ENCODE data around the gene NEK9.
A peak's percentile ranks its signal among the peaks of the same experiment; 100 is the strongest.

Gene NEK9

DNA sequence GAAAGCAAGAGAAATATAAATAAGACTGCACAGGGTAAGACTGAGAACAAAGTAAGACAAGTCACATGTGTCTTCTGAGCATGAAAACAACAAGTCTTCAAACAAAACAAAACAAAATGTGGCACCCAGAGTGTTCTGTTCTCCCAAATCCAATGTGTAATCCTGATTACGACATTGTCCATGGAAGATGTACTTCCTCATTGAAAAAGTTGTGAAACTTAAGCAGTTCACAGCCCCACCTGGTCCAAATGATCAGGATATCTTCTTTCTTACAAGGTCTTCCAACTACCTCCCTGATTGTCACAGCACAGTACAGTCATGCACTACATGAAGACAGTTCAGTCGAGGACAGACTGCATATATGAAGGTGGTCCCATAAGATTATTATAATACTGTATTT lies 23.3 kb upstream of the NEK9 start:
- DNase-seq (ENCODE audit: low spot score) (no peak), ATAC-seq (ENCODE audit: low read depth) (0 out of 3 replicates have a peak, but pooled peaks have one; percentile 27)
- Histone ChIP-seq H3K27ac (ENCODE audit: poor library complexity, severe bottlenecking) (no peak overlapping the region), H3K9me3 (ENCODE audit: severe bottlenecking) (no peaks in the 10 kb centered on the region), H3K36me3 (ENCODE audit: low read depth) (peaks cover 80% of the 10 kb centered on the region), H3K27me3 (ENCODE audit: insufficient read depth, poor library complexity, severe bottlenecking) (no peaks in the 10 kb centered on the region), H3K4me1 (ENCODE audit: insufficient read depth, poor library complexity, severe bottlenecking) (peaks cover 8% of the 10 kb centered on the region), H3K4me3 (ENCODE audit: severe bottlenecking) (no peak overlapping the region)
- TF ChIP-seq, protein P1, sequence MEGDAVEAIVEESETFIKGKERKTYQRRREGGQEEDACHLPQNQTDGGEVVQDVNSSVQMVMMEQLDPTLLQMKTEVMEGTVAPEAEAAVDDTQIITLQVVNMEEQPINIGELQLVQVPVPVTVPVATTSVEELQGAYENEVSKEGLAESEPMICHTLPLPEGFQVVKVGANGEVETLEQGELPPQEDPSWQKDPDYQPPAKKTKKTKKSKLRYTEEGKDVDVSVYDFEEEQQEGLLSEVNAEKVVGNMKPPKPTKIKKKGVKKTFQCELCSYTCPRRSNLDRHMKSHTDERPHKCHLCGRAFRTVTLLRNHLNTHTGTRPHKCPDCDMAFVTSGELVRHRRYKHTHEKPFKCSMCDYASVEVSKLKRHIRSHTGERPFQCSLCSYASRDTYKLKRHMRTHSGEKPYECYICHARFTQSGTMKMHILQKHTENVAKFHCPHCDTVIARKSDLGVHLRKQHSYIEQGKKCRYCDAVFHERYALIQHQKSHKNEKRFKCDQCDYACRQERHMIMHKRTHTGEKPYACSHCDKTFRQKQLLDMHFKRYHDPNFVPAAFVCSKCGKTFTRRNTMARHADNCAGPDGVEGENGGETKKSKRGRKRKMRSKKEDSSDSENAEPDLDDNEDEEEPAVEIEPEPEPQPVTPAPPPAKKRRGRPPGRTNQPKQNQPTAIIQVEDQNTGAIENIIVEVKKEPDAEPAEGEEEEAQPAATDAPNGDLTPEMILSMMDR (IDR thresholded peaks at IDR 0.05; ENCODE audit: poor library complexity, severe bottlenecking): no peak

DNA sequence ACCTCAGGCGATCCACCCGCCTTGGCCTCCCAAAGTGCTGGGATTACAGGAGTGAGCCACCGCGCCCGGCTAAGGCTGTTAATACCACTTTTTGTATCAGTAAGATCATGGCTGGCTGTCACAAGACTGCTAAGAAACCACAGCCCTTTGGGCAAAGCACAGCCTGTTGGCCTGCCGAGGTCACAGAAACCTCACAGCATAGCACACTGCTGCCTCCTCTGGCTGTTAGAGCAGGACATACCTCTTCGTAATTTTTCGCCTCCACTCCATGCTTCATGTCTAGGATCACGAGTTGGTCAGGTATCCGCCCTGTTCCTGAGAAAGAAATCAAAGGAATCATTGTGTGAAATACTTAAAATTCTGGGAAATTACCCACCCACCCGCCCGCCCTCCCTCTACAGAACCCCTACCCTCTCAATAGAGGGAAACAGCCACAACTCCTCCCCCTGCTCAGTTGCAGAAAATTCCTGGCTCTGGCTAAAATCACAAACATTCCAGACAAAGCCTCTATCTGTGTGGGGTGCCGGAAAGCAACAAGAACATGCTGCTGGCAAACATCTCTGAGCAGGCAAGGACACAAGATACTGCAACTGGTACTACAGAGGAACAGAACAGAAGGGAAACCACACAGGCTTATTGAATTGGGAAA lies 20.7 kb upstream of the NEK9 start:
- DNase-seq (ENCODE audit: low spot score) (no peak), ATAC-seq (ENCODE audit: low read depth) (no peak)
- Histone ChIP-seq H3K27me3 (ENCODE audit: insufficient read depth, poor library complexity, severe bottlenecking) (no peaks in the 10 kb centered on the region), H3K4me1 (ENCODE audit: insufficient read depth, poor library complexity, severe bottlenecking) (peaks cover 8% of the 10 kb centered on the region), H3K9me3 (ENCODE audit: severe bottlenecking) (no peaks in the 10 kb centered on the region), H3K27ac (ENCODE audit: poor library complexity, severe bottlenecking) (no peak overlapping the region), H3K4me3 (ENCODE audit: severe bottlenecking) (no peak overlapping the region), H3K36me3 (ENCODE audit: low read depth) (peaks cover 94% of the 10 kb centered on the region)
- TF ChIP-seq, protein P1 (IDR thresholded peaks at IDR 0.05; ENCODE audit: poor library complexity, severe bottlenecking): no peak

DNA sequence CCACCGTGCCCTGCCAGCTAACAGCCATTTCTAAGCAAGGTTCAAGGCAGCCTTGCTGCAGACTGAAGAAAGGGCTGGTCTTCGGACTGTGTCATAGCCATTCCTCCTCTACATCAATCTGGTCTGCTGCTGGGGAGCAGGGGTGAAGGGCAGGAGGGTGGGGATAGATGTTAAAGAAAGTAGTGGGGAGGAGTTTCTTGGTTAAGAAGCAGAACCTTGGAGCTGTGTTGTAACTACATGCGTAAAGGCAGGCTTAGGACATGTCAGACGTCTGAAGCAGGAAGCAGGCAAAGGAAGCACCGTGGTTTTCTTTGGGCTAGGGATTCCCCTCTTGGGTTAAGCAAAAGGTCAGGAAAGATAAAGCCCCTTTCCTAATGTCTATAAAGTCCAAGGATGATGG lies 18.1 kb upstream of the NEK9 start:
- H3K36me3 ChIP-seq (ENCODE audit: low read depth): peaks cover 92% of the 10 kb centered on the region
- no peak overlapping the region for H3K4me3 ChIP-seq (ENCODE audit: severe bottlenecking)
- ATAC-seq (ENCODE audit: low read depth) (no peak), DNase-seq (ENCODE audit: low spot score) (no peak)
- no peak overlapping the region for H3K27ac ChIP-seq (ENCODE audit: poor library complexity, severe bottlenecking)
- H3K9me3 ChIP-seq (ENCODE audit: severe bottlenecking): no peaks in the 10 kb centered on the region
- H3K27me3 ChIP-seq (ENCODE audit: insufficient read depth, poor library complexity, severe bottlenecking): no peaks in the 10 kb centered on the region
- TF ChIP-seq, protein P1 (IDR thresholded peaks at IDR 0.05; ENCODE audit: poor library complexity, severe bottlenecking): no peak
- H3K4me1 ChIP-seq (ENCODE audit: insufficient read depth, poor library complexity, severe bottlenecking): peaks cover 2% of the 10 kb centered on the region

DNA sequence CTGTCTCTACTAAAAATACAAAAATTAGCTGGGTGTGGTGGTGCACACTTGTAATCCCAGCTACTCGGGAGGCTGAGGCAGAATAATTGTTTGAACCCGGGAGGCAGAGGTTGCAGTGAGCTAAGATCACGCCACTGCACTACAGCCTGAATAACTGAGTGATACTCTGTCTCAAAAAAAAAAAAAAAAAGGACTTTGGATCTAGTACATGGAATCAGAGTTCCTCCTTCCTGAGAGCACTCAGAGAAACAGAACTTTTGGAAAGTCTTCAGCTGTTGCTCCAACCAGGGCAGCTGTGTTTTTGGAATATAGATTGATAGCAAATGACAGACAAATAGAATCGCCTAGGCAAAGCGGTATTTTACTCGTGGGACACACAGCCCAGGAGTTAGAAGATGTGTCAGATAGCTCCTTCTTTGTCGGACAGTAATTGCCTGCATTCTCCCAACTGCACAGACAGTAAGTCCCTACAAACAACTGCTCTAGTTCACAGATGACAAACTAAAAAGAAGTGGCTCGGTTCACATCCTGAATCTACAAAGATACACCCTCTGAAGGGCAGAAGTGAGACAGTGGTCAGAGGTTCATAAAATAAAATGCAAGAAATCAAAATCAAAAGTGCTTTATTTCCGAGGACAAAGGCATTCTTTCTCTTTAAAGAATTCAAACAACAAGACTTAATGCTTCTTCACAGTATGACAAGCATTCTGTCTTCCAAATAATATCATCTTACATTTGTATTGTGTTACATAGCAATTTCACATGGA lies 17.1 kb upstream of the NEK9 start:
- no peaks in the 10 kb centered on the region for H3K9me3 ChIP-seq (ENCODE audit: severe bottlenecking)
- no peak overlapping the region for H3K4me3 ChIP-seq (ENCODE audit: severe bottlenecking)
- H3K27ac ChIP-seq (ENCODE audit: poor library complexity, severe bottlenecking): no peak overlapping the region
- DNase-seq (ENCODE audit: low spot score) (no peak), ATAC-seq (ENCODE audit: low read depth) (no peak)
- H3K27me3 ChIP-seq (ENCODE audit: insufficient read depth, poor library complexity, severe bottlenecking): no peaks in the 10 kb centered on the region
- no peaks in the 10 kb centered on the region for H3K4me1 ChIP-seq (ENCODE audit: insufficient read depth, poor library complexity, severe bottlenecking)
- H3K36me3 ChIP-seq (ENCODE audit: low read depth): peaks cover 89% of the 10 kb centered on the region
- TF ChIP-seq, protein P1 (IDR thresholded peaks at IDR 0.05; ENCODE audit: poor library complexity, severe bottlenecking): no peak

- Histone ChIP-seq H3K27ac (ENCODE audit: poor library complexity, severe bottlenecking) (no peak overlapping the region), H3K27me3 (ENCODE audit: insufficient read depth, poor library complexity, severe bottlenecking) (no peaks in the 10 kb centered on the region), H3K4me3 (ENCODE audit: severe bottlenecking) (no peak overlapping the region), H3K9me3 (ENCODE audit: severe bottlenecking) (no peaks in the 10 kb centered on the region), H3K4me1 (ENCODE audit: insufficient read depth, poor library complexity, severe bottlenecking) (no peaks in the 10 kb centered on the region), H3K36me3 (ENCODE audit: low read depth) (peaks cover 88% of the 10 kb centered on the region)
- TF ChIP-seq, protein P1 (IDR thresholded peaks at IDR 0.05; ENCODE audit: poor library complexity, severe bottlenecking): no peak
- ATAC-seq (ENCODE audit: low read depth): no peak
- DNase-seq (ENCODE audit: low spot score): no peak
Measured at GRCh38 chr14:75142494-75142893, 15.6 kb upstream of the NEK9 start.

Data from RWPE2 (cell line).